Neural cell (in vitro differentiated cells): ENCODE results near the gene SLC25A42. TPM values are rescaled to one million over a fixed set of nuclear protein-coding genes. Genes with fewer than 3 reads are reported as not detected.

ENCODE experiments used
- H2AFZ ChIP-seq: fragments of 200-600, 300-800 bp; sonication (generic), shearing (Covaris generic); 2 replicates; pipeline ENCODE4 v1.6.0; 2014; ENCODE audit warnings: low read depth, mild to moderate bottlenecking, antibody characterized with exemption, low read length, moderate library complexity
- H3F3A ChIP-seq: fragments of 200-600 bp; shearing (Covaris generic); 2 replicates; pipeline ENCODE4 v1.6.1; 2016; ENCODE audit warnings: mild to moderate bottlenecking, moderate library complexity, mixed read lengths, antibody characterized with exemption, low read length; ENCODE audit not compliant: insufficient read depth, poor library complexity, severe bottlenecking
- H3K27ac ChIP-seq: fragments of 200-600, 300-800 bp; sonication (generic), shearing (Covaris generic); 2 replicates; pipeline ENCODE4 v1.5.1; 2014; ENCODE audit warnings: mild to moderate bottlenecking, low read length, moderate library complexity
- H3K27me3 ChIP-seq: fragments of 300-800, 200-600 bp; sonication (generic), shearing (Covaris generic); 2 replicates; pipeline ENCODE4 v1.6.0; 2014; ENCODE audit warnings: mild to moderate bottlenecking, low read depth, low read length, moderate library complexity; ENCODE audit not compliant: insufficient read depth
- H3K36me3 ChIP-seq: fragments of 300-800, 200-600 bp; sonication (generic), shearing (Covaris generic); 2 replicates; pipeline ENCODE4 v1.5.1; 2014; ENCODE audit warnings: mild to moderate bottlenecking, antibody characterized with exemption, low read length, moderate library complexity; ENCODE audit not compliant: insufficient read depth
- H3K4me2 ChIP-seq: fragments of 300-800, 200-600 bp; sonication (generic), shearing (Covaris generic); 2 replicates; pipeline ENCODE4 v1.6.0; 2014; ENCODE audit warnings: mild to moderate bottlenecking, low read length
- H3K4me3 ChIP-seq: fragments of 300-800, 200-600 bp; sonication (generic), shearing (Covaris generic); 2 replicates; pipeline ENCODE4 v1.5.1; 2014; ENCODE audit warnings: mild to moderate bottlenecking, low read length, moderate library complexity
- H3K79me2 ChIP-seq: fragments of 200-600 bp; shearing (Covaris generic); replicated peaks from 2 replicates; pipeline ENCODE4 v1.6.0; 2014; ENCODE audit warnings: mild to moderate bottlenecking, low read length, moderate library complexity; ENCODE audit not compliant: insufficient read depth
- H3K9ac ChIP-seq: fragments of 300-800, 200-600 bp; sonication (generic), shearing (Covaris generic); 2 replicates; pipeline ENCODE4 v1.6.1; 2016; ENCODE audit warnings: mild to moderate bottlenecking, low read length, mixed read lengths
- H3K9me2 ChIP-seq: fragments of 200-600 bp; shearing (Covaris generic); 2 replicates; pipeline ENCODE4 v1.6.1; 2016; ENCODE audit warnings: mild to moderate bottlenecking, low read length, mixed read lengths; ENCODE audit not compliant: insufficient read depth
- H3K9me3 ChIP-seq: fragments of 200-600, 300-800 bp; sonication (generic), shearing (Covaris generic); 2 replicates; pipeline ENCODE4 v1.6.1; 2016; ENCODE audit warnings: mild to moderate bottlenecking, mixed run types, low read length, moderate library complexity, mixed read lengths
- H4K20me1 ChIP-seq: fragments of 200-600 bp; shearing (Covaris generic); 2 replicates; pipeline ENCODE4 v1.6.1; 2016; ENCODE audit warnings: mild to moderate bottlenecking, mixed run types; ENCODE audit not compliant: insufficient read depth
- CTCF ChIP-seq: fragments of 450-650 bp; IDR thresholded peaks from 2 replicates; pipeline ENCODE4 v1.5.1; 2014; ENCODE audit warnings: antibody characterized with exemption, mild to moderate bottlenecking, moderate library complexity; ENCODE audit not compliant: poor library complexity, severe bottlenecking
- EP300 ChIP-seq: fragments of 450-650 bp; conservative IDR thresholded peaks from 2 replicates; pipeline ENCODE4 v1.6.1; 2014; ENCODE audit warnings: antibody characterized with exemption, mild to moderate bottlenecking, moderate library complexity; ENCODE audit not compliant: poor library complexity, severe bottlenecking
- EZH2 ChIP-seq: fragments of 200-600, 300-800 bp; shearing (Covaris generic), sonication (generic); IDR thresholded peaks from 2 replicates; pipeline ENCODE4 v1.6.1; 2014; ENCODE audit warnings: antibody characterized with exemption, low read length, borderline replicate concordance, mild to moderate bottlenecking; ENCODE audit not compliant: insufficient read depth, poor library complexity, severe bottlenecking
- MXI1 ChIP-seq: fragments of 450-650 bp; conservative IDR thresholded peaks from 2 replicates; pipeline ENCODE4 v1.6.1; 2014; ENCODE audit warnings: antibody characterized with exemption, mild to moderate bottlenecking; ENCODE audit not compliant: poor library complexity, severe bottlenecking
- POLR2AphosphoS5 ChIP-seq: IDR thresholded peaks from 2 replicates; pipeline ENCODE4 v1.6.1; 2012
- RAD21 ChIP-seq: fragments of 450-650 bp; conservative IDR thresholded peaks from 2 replicates; pipeline ENCODE4 v1.6.1; 2014; ENCODE audit warnings: antibody characterized with exemption, mild to moderate bottlenecking, moderate library complexity
- REST ChIP-seq: IDR thresholded peaks from 2 replicates; pipeline ENCODE4 v1.6.1; 2012; ENCODE audit warnings: borderline replicate concordance
- SMC3 ChIP-seq: fragments of 450-650 bp; conservative IDR thresholded peaks from 2 replicates; pipeline ENCODE4 v1.6.1; 2014; ENCODE audit warnings: antibody characterized with exemption, mild to moderate bottlenecking, moderate library complexity; ENCODE audit not compliant: poor library complexity
- TAF1 ChIP-seq: IDR thresholded peaks from 2 replicates; pipeline ENCODE4 v1.6.1; 2012; ENCODE audit warnings: low read depth
- polyA plus RNA-seq: library from polyadenylated mRNA; depleted of rRNA; stranded (reverse); fragments of >200 nt; gene quantifications from 2 replicates; pipeline ENCODE4 v1.2.3, GENCODE V29; 2014

The SLC25A42 gene
- polyA plus RNA-seq, 1 donor from 2014 or later: 22.7 TPM

GRCh38 chr19:19051478-19052213 is 12.1 kb upstream of the SLC25A42 start:
- no peak overlapping the region for H3K4me3 ChIP-seq
- no peak overlapping the region for H2AFZ ChIP-seq
- H4K20me1 ChIP-seq: no peaks in the 10 kb centered on the region
- TF ChIP-seq REST: no peak
- no peak for TF ChIP-seq SMC3
- no peak for TF ChIP-seq EZH2
- H3K9me2 ChIP-seq: no peaks in the 10 kb centered on the region
- H3K79me2 ChIP-seq: no peaks in the 10 kb centered on the region
- no peaks in the 10 kb centered on the region for H3F3A ChIP-seq
- H3K36me3 ChIP-seq: no peaks in the 10 kb centered on the region
- no peak overlapping the region for H3K9ac ChIP-seq
- no peak overlapping the region for H3K4me2 ChIP-seq
- no peaks in the 10 kb centered on the region for H3K9me3 ChIP-seq
- no peak overlapping the region for H3K27ac ChIP-seq
- no peaks in the 10 kb centered on the region for H3K27me3 ChIP-seq

GRCh38 chr19:19052921-19053320 is 10.9 kb upstream of the SLC25A42 start:
- no peak overlapping the region for H3K27ac ChIP-seq
- TF ChIP-seq CTCF (no peak), SMC3 (no peak), MXI1 (no peak), REST (no peak), RAD21 (no peak), POLR2AphosphoS5 (no peak), EP300 (no peak), EZH2 (no peak), TAF1 (no peak)
- no peak overlapping the region for H2AFZ ChIP-seq
- H3K9me2 ChIP-seq: no peaks in the 10 kb centered on the region
- H3K9me3 ChIP-seq: no peaks in the 10 kb centered on the region
- H3F3A ChIP-seq: no peaks in the 10 kb centered on the region
- no peaks in the 10 kb centered on the region for H3K27me3 ChIP-seq
- no peaks in the 10 kb centered on the region for H3K36me3 ChIP-seq
- no peaks in the 10 kb centered on the region for H4K20me1 ChIP-seq
- no peak overlapping the region for H3K9ac ChIP-seq
- H3K79me2 ChIP-seq: no peaks in the 10 kb centered on the region
- no peak overlapping the region for H3K4me3 ChIP-seq
- no peak overlapping the region for H3K4me2 ChIP-seq
